GM18909 (cell line): Measurements from ENCODE around the gene GGT5.
"Not testable (repeated sequence)": the region's sequence is repeated elsewhere in the genome, so short reads cannot be mapped to it uniquely, and the experiment has no call there.

Experiments
- ATAC-seq: cut with Tn5 transposase; IDR thresholded peaks from one replicate; pipeline ENCODE4 v1.9.1; 2021; ENCODE audit warnings: mild to moderate bottlenecking; ENCODE audit not compliant: unreplicated experiment, poor library complexity

Gene GGT5

GRCh38 chr22:24263479-24263878 lies 18.6 kb upstream of the GGT5 start:
- ATAC-seq, result not testable (repeated sequence)

- ATAC-seq, result not testable (repeated sequence)
Measured at GRCh38 chr22:24262185-24262749, 17.4 kb upstream of the GGT5 start.

GRCh38 chr22:24259459-24259858 lies 14.6 kb upstream of the GGT5 start:
- not testable (repeated sequence) for ATAC-seq

- ATAC-seq, result not testable (repeated sequence)
Measured at GRCh38 chr22:24256736-24257135, 11.9 kb upstream of the GGT5 start.

GRCh38 chr22:24256136-24256535 lies 11.3 kb upstream of the GGT5 start:
- ATAC-seq, result not testable (repeated sequence)

- not testable (repeated sequence) for ATAC-seq
Measured at GRCh38 chr22:24253126-24253525, 8.2 kb upstream of the GGT5 start.

GRCh38 chr22:24251286-24251685 lies 6.4 kb upstream of the GGT5 start:
- not testable (repeated sequence) for ATAC-seq

- not testable (repeated sequence) for ATAC-seq
Measured at GRCh38 chr22:24249413-24249812, 4.5 kb upstream of the GGT5 start.

- ATAC-seq, result not testable (repeated sequence)
Measured at GRCh38 chr22:24248611-24249010, 3.7 kb upstream of the GGT5 start.

- ATAC-seq, result no peak
Measured at GRCh38 chr22:24247564-24248344, 2.9 kb upstream of the GGT5 start.

GRCh38 chr22:24247011-24247507 lies 2.2 kb upstream of the GGT5 start:
- ATAC-seq, result no peak

GRCh38 chr22:24245584-24246561 lies 991 bp upstream of the GGT5 start:
- not testable (repeated sequence) for ATAC-seq

- ATAC-seq, result no peak
Measured at GRCh38 chr22:24244144-24244787, 616 bp downstream of the GGT5 start.

- ATAC-seq, result not testable (repeated sequence)
Measured at GRCh38 chr22:24243417-24243816, 1.5 kb downstream of the GGT5 start.

- not testable (repeated sequence) for ATAC-seq
Measured at GRCh38 chr22:24240985-24241692, 3.7 kb downstream of the GGT5 start.

GRCh38 chr22:24240381-24240780 lies 4.5 kb downstream of the GGT5 start:
- ATAC-seq, result no peak

- not testable (repeated sequence) for ATAC-seq
Measured at GRCh38 chr22:24238101-24238694, 6.7 kb downstream of the GGT5 start.

- no peak for ATAC-seq
Measured at GRCh38 chr22:24236656-24237055, 8.2 kb downstream of the GGT5 start.

GRCh38 chr22:24235315-24235714 lies 9.6 kb downstream of the GGT5 start:
- no peak for ATAC-seq
